Measurements from ENCODE around the gene ITFG1. TPM values are rescaled to one million over a fixed set of nuclear protein-coding genes. Genes with fewer than 3 reads are reported as not detected.

ITFG1 gene
- total and polyA plus RNA-seq, 9 of the 15 experiments (the other 6 are each of a cell fraction or from before 2014, with no cell fraction given), result 17.1 to 83.5 (median 35.8) TPM

GRCh38 chr16:47125757-47126156, 335.1 kb downstream of the ITFG1 start:
- Histone ChIP-seq H3K4me2 (ENCODE audit: insufficient read depth, low read length) (no peak overlapping the region), H4K20me1 (replicated peaks; ENCODE audit: control insufficient read depth, insufficient read depth, low read length) (no peaks in the 10 kb centered on the region), H3K4me3 (no peak overlapping the region), H3K9ac (ENCODE audit: insufficient read depth in 1 of 2, low read depth in 2 of 2, low read length in 2 of 2) (no peak overlapping the region), H3K27ac (ENCODE audit: extremely low read depth, low read depth, low read length) (no peak overlapping the region), H3K4me1 (replicated peaks in 1 of 2; ENCODE audit: control insufficient read depth in 2 of 2, insufficient read depth in 2 of 2, low read length in 2 of 2) (no peaks in the 10 kb centered on the region), H2AFZ (ENCODE audit: low read depth, low read length) (no peak overlapping the region), H3K79me2 (ENCODE audit: control insufficient read depth, insufficient read depth, low read length) (peaks cover 8% of the 10 kb centered on the region), H3K36me3 (ENCODE audit: control insufficient read depth, insufficient read depth, low read length) (peaks cover 34% of the 10 kb centered on the region; the same call in 1 of the 3 replicates), H3K9me1 (ENCODE audit: control insufficient read depth, insufficient read depth, low read length) (no peaks in the 10 kb centered on the region), H3K9me3 (replicated peaks; ENCODE audit: control insufficient read depth, insufficient read depth, low read depth, low read length) (no peaks in the 10 kb centered on the region), H3K27me3 (ENCODE audit: control insufficient read depth in 2 of 2, insufficient read depth in 2 of 2, low read length in 2 of 2) (no peaks in the 10 kb centered on the region)
- ChIA-PET CTCF (ENCODE audit: low intra/inter-chr PET ratio) (no interaction called here), POLR2A (interaction anchor here (0.6 to 1.6 kb wide), 2 partner anchors 15 to 295 kb away, joined by 4 read pairs; partner anchors contain the start of gene C16orf87)
- WGBS (ENCODE audit: insufficient coverage, low coverage, missing lambda C conversion rate), result 62% methylated on average over 4 of the region's 4 CpGs
- ATAC-seq, result no peak
- TF ChIP-seq KDM5B (IDR thresholded peaks at IDR 0.05; ENCODE audit: insufficient replicate concordance, low read depth, low read length) (no peak), HNRNPK (IDR thresholded peaks at IDR 0.05; ENCODE audit: low read depth, low read length, poor library complexity, severe bottlenecking) (peak; percentile 72)
- in situ Hi-C loops (cut with MboI), result no loop called here
- DNase-seq (ENCODE audit: extremely low read depth in 1 of 4, low spot score in 3 of 4), result no peak
- BruUV-seq (replicated peaks), result no TSS peak
- intact Hi-C loops (cut with micrococcal nuclease), result no loop called here
- no peak for FAIRE-seq

- H3K27ac ChIP-seq (ENCODE audit: extremely low read depth, low read depth, low read length), result no peak overlapping the region
- WGBS (ENCODE audit: insufficient coverage, low coverage, missing lambda C conversion rate), result 64% methylated on average over 2 of the region's 2 CpGs
- no TSS peak for BruUV-seq (replicated peaks)
- in situ Hi-C loops (cut with MboI), result no loop called here
- H3K36me3 ChIP-seq (ENCODE audit: control insufficient read depth, insufficient read depth, low read length), result peaks cover 25% of the 10 kb centered on the region; the same call in 2 of the 3 replicates
- no peaks in the 10 kb centered on the region for H3K9me3 ChIP-seq (replicated peaks; ENCODE audit: control insufficient read depth, insufficient read depth, low read depth, low read length)
- no peaks in the 10 kb centered on the region for H4K20me1 ChIP-seq (replicated peaks; ENCODE audit: control insufficient read depth, insufficient read depth, low read length)
- H3K9ac ChIP-seq (ENCODE audit: insufficient read depth in 1 of 2, low read depth in 2 of 2, low read length in 2 of 2), result no peak overlapping the region
- no peak for FAIRE-seq
- H3K4me1 ChIP-seq (replicated peaks in 1 of 2; ENCODE audit: control insufficient read depth in 2 of 2, insufficient read depth in 2 of 2, low read length in 2 of 2), result no peaks in the 10 kb centered on the region
- CTCF ChIA-PET (ENCODE audit: low intra/inter-chr PET ratio), result no interaction called here
- no peak for DNase-seq (ENCODE audit: extremely low read depth in 1 of 4, low spot score in 3 of 4)
- intact Hi-C loops (cut with micrococcal nuclease), result no loop called here
- no peak overlapping the region for H2AFZ ChIP-seq (ENCODE audit: low read depth, low read length)
- no peak overlapping the region for H3K4me2 ChIP-seq (ENCODE audit: insufficient read depth, low read length)
- ATAC-seq, result no peak
- no peaks in the 10 kb centered on the region for H3K9me1 ChIP-seq (ENCODE audit: control insufficient read depth, insufficient read depth, low read length)
- POLR2A ChIA-PET, result interaction anchor here (1.2 to 1.4 kb wide), 2 partner anchors 8 to 10 kb away, joined by 3 to 9 read pairs; no protein-coding TSS in a partner anchor
- no peak overlapping the region for H3K4me3 ChIP-seq
- H3K27me3 ChIP-seq (ENCODE audit: control insufficient read depth in 2 of 2, insufficient read depth in 2 of 2, low read length in 2 of 2), result no peaks in the 10 kb centered on the region
- no peaks in the 10 kb centered on the region for H3K79me2 ChIP-seq (ENCODE audit: control insufficient read depth, insufficient read depth, low read length)
- TF ChIP-seq POLR3A (IDR thresholded peaks at IDR 0.05; ENCODE audit: borderline replicate concordance, extremely low read depth, insufficient read depth, insufficient read length) (no peak), ZNF583 (CRISPR knock-in tag; IDR thresholded peaks at IDR 0.05) (no peak), SRSF7 (optimal IDR thresholded peaks at IDR 0.05; ENCODE audit: low read depth, low read length) (no peak), CC2D1A (IDR thresholded peaks at IDR 0.05) (no peak), NFRKB (IDR thresholded peaks at IDR 0.05; ENCODE audit: low read depth) (no peak), CHD4 (IDR thresholded peaks at IDR 0.05; ENCODE audit: insufficient read depth, insufficient replicate concordance, low read depth, low read length, poor library complexity, severe bottlenecking) (no peak), ZNF253 (CRISPR knock-in tag; conservative IDR thresholded peaks at IDR 0.05) (no peak), ZBTB9 (CRISPR knock-in tag; IDR thresholded peaks at IDR 0.05) (no peak), MTF1 (CRISPR knock-in tag; IDR thresholded peaks at IDR 0.05; ENCODE audit: borderline replicate concordance) (no peak), ARID3B (CRISPR knock-in tag; IDR thresholded peaks at IDR 0.05; ENCODE audit: borderline replicate concordance) (no peak), ZNF282 (CRISPR knock-in tag; IDR thresholded peaks at IDR 0.05) (no peak), ESRRB (CRISPR knock-in tag; IDR thresholded peaks at IDR 0.05; ENCODE audit: borderline replicate concordance) (no peak)
Observed at GRCh38 chr16:47113130-47113529, 347.7 kb downstream of the ITFG1 start.
